ENCODE data around the gene CDS2.

- TF ChIP-seq, protein P1, sequence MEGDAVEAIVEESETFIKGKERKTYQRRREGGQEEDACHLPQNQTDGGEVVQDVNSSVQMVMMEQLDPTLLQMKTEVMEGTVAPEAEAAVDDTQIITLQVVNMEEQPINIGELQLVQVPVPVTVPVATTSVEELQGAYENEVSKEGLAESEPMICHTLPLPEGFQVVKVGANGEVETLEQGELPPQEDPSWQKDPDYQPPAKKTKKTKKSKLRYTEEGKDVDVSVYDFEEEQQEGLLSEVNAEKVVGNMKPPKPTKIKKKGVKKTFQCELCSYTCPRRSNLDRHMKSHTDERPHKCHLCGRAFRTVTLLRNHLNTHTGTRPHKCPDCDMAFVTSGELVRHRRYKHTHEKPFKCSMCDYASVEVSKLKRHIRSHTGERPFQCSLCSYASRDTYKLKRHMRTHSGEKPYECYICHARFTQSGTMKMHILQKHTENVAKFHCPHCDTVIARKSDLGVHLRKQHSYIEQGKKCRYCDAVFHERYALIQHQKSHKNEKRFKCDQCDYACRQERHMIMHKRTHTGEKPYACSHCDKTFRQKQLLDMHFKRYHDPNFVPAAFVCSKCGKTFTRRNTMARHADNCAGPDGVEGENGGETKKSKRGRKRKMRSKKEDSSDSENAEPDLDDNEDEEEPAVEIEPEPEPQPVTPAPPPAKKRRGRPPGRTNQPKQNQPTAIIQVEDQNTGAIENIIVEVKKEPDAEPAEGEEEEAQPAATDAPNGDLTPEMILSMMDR (IDR thresholded peaks at IDR 0.05), result no peak
- TF ChIP-seq POLR2A (IDR thresholded peaks at IDR 0.05), result no peak
Measured at GRCh38 chr20:5159928-5160327, 33.1 kb downstream of the CDS2 start.
